HG03457 (cell line): ENCODE data around the gene CCDC97.

Experiments used
- ATAC-seq: cut with Tn5 transposase; IDR thresholded peaks from one replicate; pipeline ENCODE4 v1.9.1; 2021; ENCODE audit warnings: moderate number of reproducible peaks; ENCODE audit not compliant: unreplicated experiment

CCDC97 gene

GRCh38 chr19:41297628-41298347, 12.2 kb upstream of the CCDC97 start:
- ATAC-seq, result no peak

GRCh38 chr19:41298348-41298964, 11.5 kb upstream of the CCDC97 start:
- ATAC-seq, result no peak

GRCh38 chr19:41299046-41299754, 10.8 kb upstream of the CCDC97 start:
- no peak for ATAC-seq

- ATAC-seq, result no peak
Observed at GRCh38 chr19:41299755-41300089, 10.2 kb upstream of the CCDC97 start.

GRCh38 chr19:41300555-41300954, 9.4 kb upstream of the CCDC97 start:
- ATAC-seq, result no peak

- ATAC-seq, result no peak
Observed at GRCh38 chr19:41302624-41303351, 7.2 kb upstream of the CCDC97 start.

- no peak for ATAC-seq
Observed at GRCh38 chr19:41303954-41304353, 6.0 kb upstream of the CCDC97 start.

GRCh38 chr19:41304706-41305483, 5.1 kb upstream of the CCDC97 start:
- no peak for ATAC-seq

- no peak for ATAC-seq
Observed at GRCh38 chr19:41305927-41306793, 3.8 kb upstream of the CCDC97 start.

GRCh38 chr19:41307090-41307875, 2.7 kb upstream of the CCDC97 start:
- no peak for ATAC-seq

GRCh38 chr19:41307954-41308449, 2.0 kb upstream of the CCDC97 start:
- ATAC-seq, result no peak

GRCh38 chr19:41308450-41309179, 1.4 kb upstream of the CCDC97 start:
- ATAC-seq, result no peak

GRCh38 chr19:41309180-41310032, 566 bp upstream of the CCDC97 start:
- ATAC-seq, result no peak

GRCh38 chr19:41311072-41311471, 1.1 kb downstream of the CCDC97 start:
- no peak for ATAC-seq

- no peak for ATAC-seq
Observed at GRCh38 chr19:41311613-41312012, 1.6 kb downstream of the CCDC97 start.

- ATAC-seq, result no peak
Observed at GRCh38 chr19:41316306-41316920, 6.4 kb downstream of the CCDC97 start.
